Breast epithelium (tissue), 3 donors: ENCODE data around the gene RAPGEF4.

Experiments used
- POLR2A ChIP-seq: fragments of 450-650 bp; IDR thresholded peaks from one replicate; pipeline ENCODE4 v1.6.1; 2016; ENCODE audit warnings: antibody characterized with exemption, mild to moderate bottlenecking, moderate library complexity
- POLR2AphosphoS5 ChIP-seq, 3 donors: sonication (generic); formaldehyde crosslinking; IDR thresholded peaks; one replicate each; pipeline ENCODE4 v1.6.1; 2017; ENCODE audit warnings: antibody characterized with exemption in 3 of 3
- TF ChIP-seq, protein P1 (sequence below), 3 donors: fragments of 450-650 bp; IDR thresholded peaks; one replicate each; pipeline ENCODE4 v1.5.1; 2016 to 2017; ENCODE audit warnings: antibody characterized with exemption in 3 of 3, mild to moderate bottlenecking in 3 of 3, moderate library complexity in 3 of 3

GRCh38 chr2:172977270-172978062 is 241.8 kb downstream of the RAPGEF4 start:
- TF ChIP-seq, protein P1, sequence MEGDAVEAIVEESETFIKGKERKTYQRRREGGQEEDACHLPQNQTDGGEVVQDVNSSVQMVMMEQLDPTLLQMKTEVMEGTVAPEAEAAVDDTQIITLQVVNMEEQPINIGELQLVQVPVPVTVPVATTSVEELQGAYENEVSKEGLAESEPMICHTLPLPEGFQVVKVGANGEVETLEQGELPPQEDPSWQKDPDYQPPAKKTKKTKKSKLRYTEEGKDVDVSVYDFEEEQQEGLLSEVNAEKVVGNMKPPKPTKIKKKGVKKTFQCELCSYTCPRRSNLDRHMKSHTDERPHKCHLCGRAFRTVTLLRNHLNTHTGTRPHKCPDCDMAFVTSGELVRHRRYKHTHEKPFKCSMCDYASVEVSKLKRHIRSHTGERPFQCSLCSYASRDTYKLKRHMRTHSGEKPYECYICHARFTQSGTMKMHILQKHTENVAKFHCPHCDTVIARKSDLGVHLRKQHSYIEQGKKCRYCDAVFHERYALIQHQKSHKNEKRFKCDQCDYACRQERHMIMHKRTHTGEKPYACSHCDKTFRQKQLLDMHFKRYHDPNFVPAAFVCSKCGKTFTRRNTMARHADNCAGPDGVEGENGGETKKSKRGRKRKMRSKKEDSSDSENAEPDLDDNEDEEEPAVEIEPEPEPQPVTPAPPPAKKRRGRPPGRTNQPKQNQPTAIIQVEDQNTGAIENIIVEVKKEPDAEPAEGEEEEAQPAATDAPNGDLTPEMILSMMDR (IDR thresholded peaks at IDR 0.05): peak in 1 of 3 donors; percentile 46
- no peak for TF ChIP-seq POLR2AphosphoS5 (IDR thresholded peaks at IDR 0.05)
- TF ChIP-seq POLR2A: no peak
